ENCODE results near the gene ANKK1.

Gene ANKK1

GRCh38 chr11:113377681-113378412 is 9.7 kb upstream of the ANKK1 start:
- no peak for DNase-seq (ENCODE audit: low read depth, low spot score)

DNA sequence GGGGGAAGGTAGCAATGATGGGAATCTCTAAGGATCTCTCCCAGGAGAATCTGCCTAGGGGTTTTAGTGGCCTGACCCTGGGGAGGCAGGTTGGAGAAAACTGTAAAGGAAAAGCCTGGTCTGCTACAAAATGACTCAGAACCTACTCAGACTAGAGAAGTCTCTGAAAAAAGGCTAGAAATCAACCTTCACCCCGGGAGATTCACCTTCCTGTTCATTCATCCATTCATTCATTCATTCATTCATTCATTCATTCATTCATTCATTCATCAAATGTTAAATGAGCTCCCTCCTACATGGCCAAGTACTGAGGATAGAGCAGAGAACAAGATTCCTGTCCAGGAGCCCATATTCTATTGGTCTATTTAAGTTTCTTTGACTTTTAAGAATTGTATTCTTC is 8.9 kb upstream of the ANKK1 start:
- no peak for DNase-seq (ENCODE audit: low read depth, low spot score)

DNA sequence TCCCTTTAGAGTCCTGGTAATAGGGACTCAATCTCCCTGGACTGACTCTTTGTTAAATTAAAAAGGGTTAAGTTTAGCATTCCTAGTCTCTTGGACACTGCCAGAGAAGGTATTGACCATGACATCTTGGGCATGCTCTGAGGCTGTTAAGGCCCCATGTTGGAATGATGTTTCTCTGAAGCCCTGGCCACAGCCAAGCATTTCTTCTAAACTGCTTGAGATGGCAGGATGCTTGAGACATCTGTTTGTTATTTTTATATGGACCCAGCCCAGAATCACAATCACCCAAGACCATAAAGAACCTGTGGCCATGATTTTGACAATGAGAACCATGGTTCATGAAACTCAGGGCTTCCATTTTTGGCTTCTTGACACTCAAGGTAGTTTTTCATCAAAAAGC is 5.5 kb upstream of the ANKK1 start:
- no peak for DNase-seq (ENCODE audit: low read depth, low spot score)

- no peak for DNase-seq (ENCODE audit: low read depth, low spot score)
These were observed 3.0 kb upstream of the ANKK1 start for GRCh38 chr11:113384551-113384950.

DNA sequence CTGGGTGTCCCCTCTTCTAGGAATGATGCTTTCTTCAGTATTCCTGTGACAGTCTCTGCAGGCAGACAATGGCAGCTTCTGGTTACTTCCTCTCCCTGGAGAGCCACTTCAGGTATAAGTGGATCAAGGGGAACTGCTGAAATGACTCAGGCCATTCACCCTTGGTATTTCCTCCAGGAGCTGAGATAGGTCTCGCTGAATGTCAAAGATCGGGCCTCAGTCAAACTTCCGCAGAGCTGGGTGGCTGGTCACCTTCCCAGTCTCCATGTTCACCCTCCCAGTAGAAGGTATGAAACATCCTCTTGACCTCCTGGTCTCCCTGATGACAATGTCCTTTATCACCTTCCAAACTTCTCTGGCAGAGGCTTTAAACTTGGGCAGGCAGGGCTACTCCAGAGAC is 1.8 kb upstream of the ANKK1 start:
- no peak for DNase-seq (ENCODE audit: low read depth, low spot score)

DNA sequence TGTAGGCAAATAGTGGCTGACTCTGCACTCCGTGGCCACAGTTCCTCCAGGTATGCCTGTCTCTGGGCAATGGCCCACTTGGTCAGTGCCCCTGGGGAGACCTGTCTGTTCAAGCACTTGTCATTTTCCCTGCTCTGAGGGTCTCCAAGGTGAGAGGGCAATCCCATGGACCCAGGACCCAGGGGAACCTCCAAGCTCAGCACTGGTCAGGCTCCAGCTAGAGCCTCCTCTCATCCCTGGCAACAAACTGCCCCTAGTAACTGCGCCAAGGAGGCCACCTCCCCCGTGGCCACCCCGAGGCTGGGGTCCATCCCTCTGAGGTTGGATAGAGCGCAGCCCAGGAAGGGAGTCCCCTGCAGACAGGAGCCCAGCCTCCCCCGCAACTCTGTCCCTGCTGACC is 713 bp upstream of the ANKK1 start:
- DNase-seq (ENCODE audit: low read depth, low spot score): no peak

- DNase-seq (ENCODE audit: low read depth, low spot score): no peak
These were observed 1.7 kb downstream of the ANKK1 start for GRCh38 chr11:113389272-113389671.

DNA sequence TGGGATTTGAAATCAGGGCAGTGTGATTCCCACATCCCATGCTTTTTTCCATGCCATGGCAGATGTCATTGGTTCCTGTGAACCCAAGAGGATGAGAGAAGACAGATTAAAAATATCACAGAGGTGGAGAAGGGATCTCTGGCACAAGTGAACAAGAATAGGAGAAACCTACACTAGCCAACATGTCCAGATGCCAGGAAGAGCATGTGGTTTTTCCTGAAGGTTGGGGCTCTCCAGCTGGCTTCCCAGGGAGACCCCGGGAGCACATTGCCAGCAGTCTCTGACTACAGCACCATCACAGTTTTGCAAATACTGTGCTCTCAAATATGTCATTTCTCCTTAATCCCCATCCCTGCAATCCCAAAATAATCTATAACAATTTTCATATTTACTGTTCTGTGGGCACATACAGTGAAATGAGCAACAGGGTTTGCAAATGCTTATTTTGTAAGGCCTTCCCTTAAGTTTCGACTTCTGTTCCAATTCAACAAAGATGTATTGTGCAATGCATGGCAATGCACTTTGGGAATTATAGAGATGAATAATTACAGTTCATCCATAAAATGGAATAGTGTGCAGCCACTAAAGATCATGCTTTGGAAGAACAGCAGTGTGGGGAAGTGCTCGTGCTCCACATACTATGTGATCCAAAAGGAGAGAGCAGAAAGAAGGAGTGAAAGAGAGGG is 4.8 kb downstream of the ANKK1 start:
- no peak for DNase-seq (ENCODE audit: low read depth, low spot score)

DNA sequence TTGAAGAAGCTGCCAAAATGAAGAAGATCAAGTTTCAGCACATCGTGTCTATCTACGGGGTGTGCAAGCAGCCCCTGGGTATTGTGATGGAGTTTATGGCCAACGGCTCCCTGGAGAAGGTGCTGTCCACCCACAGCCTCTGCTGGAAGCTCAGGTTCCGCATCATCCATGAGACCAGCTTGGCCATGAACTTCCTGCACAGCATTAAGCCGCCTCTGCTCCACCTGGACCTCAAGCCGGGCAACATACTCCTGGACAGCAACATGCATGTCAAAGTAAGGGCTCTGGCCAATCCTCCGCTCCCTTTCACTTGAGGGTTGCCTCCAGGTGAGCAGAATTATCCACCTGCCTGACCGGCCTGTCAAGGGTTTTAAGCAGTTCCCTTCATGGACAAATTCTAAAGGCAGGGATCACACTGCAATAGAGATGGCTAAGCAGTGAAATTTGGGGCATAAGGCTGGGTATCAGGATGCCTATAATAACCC is 6.0 kb downstream of the ANKK1 start:
- no peak for DNase-seq (ENCODE audit: low read depth, low spot score)

DNA sequence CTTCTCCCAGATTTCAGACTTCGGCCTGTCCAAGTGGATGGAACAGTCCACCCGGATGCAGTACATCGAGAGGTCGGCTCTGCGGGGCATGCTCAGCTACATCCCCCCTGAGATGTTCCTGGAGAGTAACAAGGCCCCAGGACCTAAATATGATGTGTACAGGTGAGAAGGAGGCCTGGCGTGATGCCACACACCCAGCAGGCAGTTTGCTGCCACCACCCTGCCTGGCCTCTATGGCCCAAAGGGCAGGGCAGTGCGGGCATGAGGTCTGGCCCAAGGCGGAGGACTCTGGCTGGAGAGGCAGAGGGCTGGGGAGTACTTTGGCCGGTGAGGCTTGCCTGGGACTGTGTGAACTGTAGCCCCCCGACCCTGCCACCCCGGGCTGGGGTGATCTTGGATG is 7.3 kb downstream of the ANKK1 start:
- DNase-seq (ENCODE audit: low read depth, low spot score): no peak

- no peak for DNase-seq (ENCODE audit: low read depth, low spot score)
These were observed 8.3 kb downstream of the ANKK1 start for GRCh38 chr11:113395782-113396336.

DNA sequence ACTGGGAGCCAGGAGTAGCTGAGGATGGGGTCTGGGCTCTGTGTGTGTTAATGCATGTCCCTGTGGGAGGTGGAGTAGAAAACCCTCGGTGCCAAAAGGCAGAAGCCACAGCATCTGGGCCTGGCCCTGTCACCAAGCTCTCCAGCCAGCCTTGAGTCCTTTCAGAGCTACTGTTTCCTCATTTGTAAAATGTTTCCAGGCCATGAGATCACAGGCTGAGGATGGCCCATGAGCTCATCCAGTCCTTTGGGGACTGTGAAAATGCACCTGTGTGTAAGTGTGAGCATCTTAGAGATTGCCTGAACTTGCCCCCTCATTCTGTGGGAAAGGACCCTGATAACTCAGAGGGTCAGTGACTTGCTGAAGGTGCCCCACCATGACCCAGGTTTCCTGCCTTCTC is 9.1 kb downstream of the ANKK1 start:
- no peak for DNase-seq (ENCODE audit: low read depth, low spot score)

DNA sequence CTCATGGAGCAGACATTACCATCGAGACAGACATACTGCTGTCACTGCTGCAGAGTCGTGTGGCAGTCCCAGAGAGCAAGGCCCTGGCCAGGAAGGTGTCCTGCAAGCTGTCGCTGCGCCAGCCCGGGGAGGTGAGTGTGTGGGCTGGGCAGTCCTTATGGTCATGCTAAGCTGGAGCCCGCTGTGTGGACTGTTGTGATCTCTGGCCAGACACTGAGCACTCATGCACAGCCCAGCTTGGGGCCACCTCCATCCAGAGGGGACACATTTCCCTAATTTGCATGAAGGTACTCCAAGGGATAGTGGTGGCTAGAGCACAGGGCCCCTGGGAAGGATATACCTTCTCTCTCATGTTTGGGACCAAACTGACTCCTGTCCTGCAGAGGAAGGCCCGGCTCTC is 9.6 kb downstream of the ANKK1 start:
- DNase-seq (ENCODE audit: low read depth, low spot score): no peak

DNA sequence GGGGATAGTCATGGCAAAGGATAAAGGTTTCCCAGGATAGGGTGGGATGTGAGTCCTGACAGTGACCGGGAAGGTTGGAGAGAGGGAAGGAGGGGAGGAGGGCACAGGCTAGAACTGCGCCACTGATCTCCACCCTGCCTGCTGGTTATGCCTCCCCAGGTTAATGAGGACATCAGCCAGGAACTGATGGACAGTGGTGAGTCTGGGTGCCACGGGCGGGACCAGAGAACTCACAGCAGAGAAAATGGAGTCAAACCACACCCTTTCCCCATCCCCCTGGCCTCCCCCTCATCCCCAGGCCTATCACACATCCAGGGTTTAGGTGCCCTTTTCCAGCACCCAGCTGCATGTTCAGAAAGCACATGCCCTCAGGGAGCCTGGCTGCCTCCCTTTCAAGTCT is 10.2 kb downstream of the ANKK1 start:
- no peak for DNase-seq (ENCODE audit: low read depth, low spot score)

DNA sequence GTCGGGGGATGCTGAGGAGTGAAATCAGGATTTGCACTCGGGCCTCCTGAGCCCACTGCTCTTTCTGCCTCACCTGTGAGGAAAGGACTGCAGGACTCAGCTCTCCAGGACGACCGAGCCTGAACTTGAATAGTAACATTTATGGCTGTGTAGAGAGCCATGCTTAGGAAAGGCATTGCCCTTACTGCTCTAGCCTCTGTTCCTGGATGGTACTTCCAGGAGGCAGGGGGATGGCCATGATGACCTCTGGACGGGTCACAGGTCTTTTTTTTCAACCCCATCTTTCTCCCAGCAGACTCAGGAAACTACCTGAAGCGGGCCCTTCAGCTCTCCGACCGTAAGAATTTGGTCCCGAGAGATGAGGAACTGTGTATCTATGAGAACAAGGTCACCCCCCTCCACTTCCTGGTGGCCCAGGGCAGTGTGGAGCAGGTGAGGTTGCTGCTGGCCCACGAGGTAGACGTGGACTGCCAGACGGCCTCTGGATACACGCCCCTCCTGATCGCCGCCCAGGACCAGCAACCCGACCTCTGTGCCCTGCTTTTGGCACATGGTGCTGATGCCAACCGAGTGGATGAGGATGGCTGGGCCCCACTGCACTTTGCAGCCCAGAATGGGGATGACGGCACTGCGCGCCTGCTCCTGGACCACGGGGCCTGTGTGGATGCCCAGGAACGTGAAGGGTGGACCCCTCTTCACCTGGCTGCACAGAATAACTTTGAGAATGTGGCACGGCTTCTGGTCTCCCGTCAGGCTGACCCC is 11.3 kb downstream of the ANKK1 start:
- no peak for DNase-seq (ENCODE audit: low read depth, low spot score)

- DNase-seq (ENCODE audit: low read depth, low spot score): no peak
These were observed 13.2 kb downstream of the ANKK1 start for GRCh38 chr11:113400631-113401230.

GRCh38 chr11:113401718-113402117 is 14.1 kb downstream of the ANKK1 start:
- no peak for DNase-seq (ENCODE audit: low read depth, low spot score)

- no peak for DNase-seq (ENCODE audit: low read depth, low spot score)
These were observed 17.4 kb downstream of the ANKK1 start for GRCh38 chr11:113404859-113405430.

- DNase-seq (ENCODE audit: low read depth, low spot score): no peak
These were observed 18.3 kb downstream of the ANKK1 start for GRCh38 chr11:113405724-113406478.

GRCh38 chr11:113407163-113407562 is 19.6 kb downstream of the ANKK1 start:
- DNase-seq (ENCODE audit: low read depth, low spot score): no peak

- DNase-seq (ENCODE audit: low read depth, low spot score): no peak
These were observed 20.6 kb downstream of the ANKK1 start for GRCh38 chr11:113408206-113408605.
